Panc1 (cell line): Measurements from ENCODE around the gene OTOA. TPM values are rescaled to one million over a fixed set of nuclear protein-coding genes. Genes with fewer than 3 reads are reported as not detected.

ENCODE experiments used
- ATAC-seq: fragments of 200-7000 bp; cut with Tn5 transposase; 2 replicates; pipeline ENCODE4 v1.9.1; 2020; ENCODE audit warnings: mild to moderate bottlenecking, moderate library complexity
- BruUV-seq: library from RNA; stranded (reverse); fragments of 400-500 nt; replicated peaks from 2 replicates; lab custom pipeline; 2021; lab: Mats Ljungman, UMichigan
- CTCF ChIA-PET: fragments of 300-600 bp; sonication (Branson Sonifier 250); formaldehyde crosslinking; loops from one replicate; lab custom pipeline; 2022; ENCODE audit warnings: antibody characterized with exemption; lab: Charles Lee
- POLR2A ChIA-PET: fragments of 300-600 bp; sonication (Branson Sonifier 250); formaldehyde crosslinking; loops from one replicate; lab custom pipeline; 2022; ENCODE audit warnings: antibody characterized with exemption; lab: Charles Lee
- DNase-seq: peaks from one replicate; pipeline ENCODE4 v3.0.0-alpha.2; 2010; ENCODE audit warnings: low read depth, low spot score
- H3K27ac ChIP-seq: 2 replicates; pipeline ENCODE4 v1.5.1; 2011; ENCODE audit warnings: mild to moderate bottlenecking, low read length, inconsistent platforms
- H3K27me3 ChIP-seq: fragments of 200-500 bp; sonication (Bioruptor generic); 2 replicates; pipeline ENCODE4 v1.6.0; 2014; ENCODE audit warnings: low read length, inconsistent platforms; ENCODE audit not compliant: control insufficient read depth, insufficient read depth
- H3K36me3 ChIP-seq: fragments of 200-500 bp; sonication (Bioruptor generic); 2 replicates; pipeline ENCODE4 v1.5.1; 2014; ENCODE audit warnings: inconsistent platforms, mild to moderate bottlenecking, low read length, moderate library complexity; ENCODE audit not compliant: control insufficient read depth, insufficient read depth
- H3K4me1 ChIP-seq: 2 replicates; pipeline ENCODE4 v1.5.1; 2011; ENCODE audit warnings: inconsistent platforms, mild to moderate bottlenecking, low read length, moderate library complexity; ENCODE audit not compliant: control insufficient read depth, insufficient read depth
- H3K4me3 ChIP-seq, 2 experiments: 2 replicates each; pipeline ENCODE4 v1.5.1; 2011 to 2012; ENCODE audit warnings: low read depth in 2 of 2, low read length in 2 of 2, mild to moderate bottlenecking in 2 of 2, inconsistent platforms in 1 of 2, moderate library complexity in 1 of 2
- H3K9me3 ChIP-seq: fragments of 200-500 bp; sonication (Bioruptor generic); 2 replicates; pipeline ENCODE4 v1.5.1; 2014; ENCODE audit warnings: low read depth, mild to moderate bottlenecking, inconsistent platforms, low read length, moderate library complexity; ENCODE audit not compliant: control insufficient read depth, insufficient read depth
- POLR2AphosphoS5 ChIP-seq: IDR thresholded peaks from 2 replicates; pipeline ENCODE4 v1.6.1; 2012; ENCODE audit warnings: mild to moderate bottlenecking, low read depth, low read length, moderate library complexity
- SIN3A ChIP-seq: IDR thresholded peaks from 2 replicates; pipeline ENCODE4 v1.6.1; 2012; ENCODE audit warnings: low read depth, mild to moderate bottlenecking, low read length, moderate library complexity, borderline replicate concordance; ENCODE audit not compliant: insufficient read depth
- TCF7L2 ChIP-seq: IDR thresholded peaks from 2 replicates; pipeline ENCODE4 v1.6.1; 2011; ENCODE audit warnings: mild to moderate bottlenecking, low read depth, low read length, inconsistent platforms
- in situ Hi-C: cut with HindIII; loops from 2 replicates; pipeline ENCODE4 v1.10.0; 2016; ENCODE audit warnings: low sequenced_read_pairs, low pct_unique_long_range_greater_than_20kb
- intact Hi-C: fragments of 100-400 bp; cut with micrococcal nuclease; formaldehyde crosslinking; loops from one replicate; pipeline ENCODE4 v1.10.0; 2022; ENCODE audit not compliant: unreplicated experiment
- total RNA-seq: library from RNA; stranded (reverse); gene quantifications from one replicate; pipeline ENCODE4 v1.2.1, GENCODE V29; 2021; ENCODE audit not compliant: unreplicated experiment
- TF ChIP-seq, protein P1 (sequence below), 2 experiments: IDR thresholded peaks; 2 replicates each; pipeline ENCODE4 v1.6.1; 2011 to 2012; ENCODE audit warnings: low read depth in 2 of 2, control low read depth in 1 of 2, low read length in 1 of 2, mild to moderate bottlenecking in 1 of 2, moderate library complexity in 1 of 2; ENCODE audit not compliant: insufficient read depth in 1 of 2
- TF ChIP-seq, protein P2 (sequence below): fragments of 450-650 bp; IDR thresholded peaks from 2 replicates; pipeline ENCODE4 v1.5.1; 2017; ENCODE audit warnings: mild to moderate bottlenecking

OTOA gene
- total RNA-seq, 1 experiment from 2014 or later, result not detected

DNA sequence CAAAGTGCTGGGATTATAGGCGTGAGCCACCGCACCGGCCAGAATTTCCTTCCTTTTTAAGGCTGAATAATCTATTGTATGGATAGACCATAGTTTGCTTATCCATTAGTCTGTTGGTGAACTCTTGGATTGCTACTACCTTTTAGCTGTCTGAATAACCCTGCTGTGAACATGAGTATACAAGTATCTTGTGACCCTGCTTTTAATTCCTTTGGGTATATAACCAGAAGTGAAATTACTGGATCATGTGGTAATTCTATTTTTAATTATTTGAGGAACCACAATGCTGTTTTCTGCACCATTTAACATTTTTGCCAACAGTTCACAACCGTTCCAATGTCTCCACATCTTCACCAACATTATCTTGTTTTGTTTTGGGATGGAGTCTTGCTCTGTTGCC, 4.6 kb upstream of the OTOA start:
- DNase-seq, result no peak
- CTCF ChIA-PET, result interaction anchor here (1.0 kb wide), 1 partner anchor 49 kb away, joined by 11 read pairs; no protein-coding TSS in a partner anchor
- TF ChIP-seq, protein P1, sequence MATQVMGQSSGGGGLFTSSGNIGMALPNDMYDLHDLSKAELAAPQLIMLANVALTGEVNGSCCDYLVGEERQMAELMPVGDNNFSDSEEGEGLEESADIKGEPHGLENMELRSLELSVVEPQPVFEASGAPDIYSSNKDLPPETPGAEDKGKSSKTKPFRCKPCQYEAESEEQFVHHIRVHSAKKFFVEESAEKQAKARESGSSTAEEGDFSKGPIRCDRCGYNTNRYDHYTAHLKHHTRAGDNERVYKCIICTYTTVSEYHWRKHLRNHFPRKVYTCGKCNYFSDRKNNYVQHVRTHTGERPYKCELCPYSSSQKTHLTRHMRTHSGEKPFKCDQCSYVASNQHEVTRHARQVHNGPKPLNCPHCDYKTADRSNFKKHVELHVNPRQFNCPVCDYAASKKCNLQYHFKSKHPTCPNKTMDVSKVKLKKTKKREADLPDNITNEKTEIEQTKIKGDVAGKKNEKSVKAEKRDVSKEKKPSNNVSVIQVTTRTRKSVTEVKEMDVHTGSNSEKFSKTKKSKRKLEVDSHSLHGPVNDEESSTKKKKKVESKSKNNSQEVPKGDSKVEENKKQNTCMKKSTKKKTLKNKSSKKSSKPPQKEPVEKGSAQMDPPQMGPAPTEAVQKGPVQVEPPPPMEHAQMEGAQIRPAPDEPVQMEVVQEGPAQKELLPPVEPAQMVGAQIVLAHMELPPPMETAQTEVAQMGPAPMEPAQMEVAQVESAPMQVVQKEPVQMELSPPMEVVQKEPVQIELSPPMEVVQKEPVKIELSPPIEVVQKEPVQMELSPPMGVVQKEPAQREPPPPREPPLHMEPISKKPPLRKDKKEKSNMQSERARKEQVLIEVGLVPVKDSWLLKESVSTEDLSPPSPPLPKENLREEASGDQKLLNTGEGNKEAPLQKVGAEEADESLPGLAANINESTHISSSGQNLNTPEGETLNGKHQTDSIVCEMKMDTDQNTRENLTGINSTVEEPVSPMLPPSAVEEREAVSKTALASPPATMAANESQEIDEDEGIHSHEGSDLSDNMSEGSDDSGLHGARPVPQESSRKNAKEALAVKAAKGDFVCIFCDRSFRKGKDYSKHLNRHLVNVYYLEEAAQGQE (IDR thresholded peaks at IDR 0.05; ENCODE audit: insufficient read depth in 1 of 2, low read depth in 2 of 2, low read length in 1 of 2), result no peak
- TF ChIP-seq TCF7L2 (no peak), POLR2AphosphoS5 (no peak), SIN3A (no peak)
- TF ChIP-seq, protein P2, sequence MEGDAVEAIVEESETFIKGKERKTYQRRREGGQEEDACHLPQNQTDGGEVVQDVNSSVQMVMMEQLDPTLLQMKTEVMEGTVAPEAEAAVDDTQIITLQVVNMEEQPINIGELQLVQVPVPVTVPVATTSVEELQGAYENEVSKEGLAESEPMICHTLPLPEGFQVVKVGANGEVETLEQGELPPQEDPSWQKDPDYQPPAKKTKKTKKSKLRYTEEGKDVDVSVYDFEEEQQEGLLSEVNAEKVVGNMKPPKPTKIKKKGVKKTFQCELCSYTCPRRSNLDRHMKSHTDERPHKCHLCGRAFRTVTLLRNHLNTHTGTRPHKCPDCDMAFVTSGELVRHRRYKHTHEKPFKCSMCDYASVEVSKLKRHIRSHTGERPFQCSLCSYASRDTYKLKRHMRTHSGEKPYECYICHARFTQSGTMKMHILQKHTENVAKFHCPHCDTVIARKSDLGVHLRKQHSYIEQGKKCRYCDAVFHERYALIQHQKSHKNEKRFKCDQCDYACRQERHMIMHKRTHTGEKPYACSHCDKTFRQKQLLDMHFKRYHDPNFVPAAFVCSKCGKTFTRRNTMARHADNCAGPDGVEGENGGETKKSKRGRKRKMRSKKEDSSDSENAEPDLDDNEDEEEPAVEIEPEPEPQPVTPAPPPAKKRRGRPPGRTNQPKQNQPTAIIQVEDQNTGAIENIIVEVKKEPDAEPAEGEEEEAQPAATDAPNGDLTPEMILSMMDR, result no peak
- H3K4me3 ChIP-seq, result no peak overlapping the region
- ATAC-seq, result no peak
- no peaks in the 10 kb centered on the region for H3K27me3 ChIP-seq
- in situ Hi-C loops (no loop called here), intact Hi-C loops (no loop called here)
- no peaks in the 10 kb centered on the region for H3K9me3 ChIP-seq
- POLR2A ChIA-PET, result no interaction called here
- BruUV-seq, result no TSS peak
- no peaks in the 10 kb centered on the region for H3K4me1 ChIP-seq
- H3K36me3 ChIP-seq, result no peaks in the 10 kb centered on the region
- no peak overlapping the region for H3K27ac ChIP-seq

DNA sequence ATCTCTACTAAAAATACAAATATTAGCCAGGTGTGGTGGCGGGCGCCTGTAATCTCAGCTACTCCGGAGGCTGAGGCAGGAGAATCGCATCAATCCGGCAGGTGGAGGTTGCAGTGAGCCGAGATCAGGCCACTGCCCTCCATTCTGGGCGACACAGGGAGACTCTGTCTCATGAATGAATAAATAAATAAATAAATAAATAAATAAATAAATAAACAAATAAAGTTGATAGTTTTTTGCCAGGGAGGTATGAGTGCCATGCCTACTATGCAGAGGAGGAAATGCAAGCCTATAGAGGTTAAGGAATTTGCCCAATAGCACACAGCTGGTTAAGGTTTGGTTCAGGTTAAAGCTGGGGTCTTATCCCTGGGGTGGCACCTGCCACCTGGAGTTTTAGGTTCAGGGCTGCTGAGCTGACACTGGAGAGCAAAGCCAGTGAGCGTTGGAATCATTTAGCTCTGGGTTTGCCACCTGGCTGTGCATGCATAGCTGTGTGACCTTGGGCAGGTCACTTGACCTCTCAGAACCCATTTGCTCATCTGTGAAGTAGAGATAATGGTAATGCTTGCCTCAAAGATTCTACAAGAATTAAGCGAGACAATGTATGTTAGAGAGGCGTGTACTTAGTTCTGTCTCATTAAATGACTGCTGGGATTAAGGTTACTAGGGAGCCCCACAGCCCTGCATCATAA, 1.2 kb downstream of the OTOA start:
- no peak overlapping the region for H3K27ac ChIP-seq
- no peaks in the 10 kb centered on the region for H3K27me3 ChIP-seq
- no peak for DNase-seq
- no peaks in the 10 kb centered on the region for H3K4me1 ChIP-seq
- intact Hi-C loops (no loop called here), in situ Hi-C loops (no loop called here)
- no peaks in the 10 kb centered on the region for H3K36me3 ChIP-seq
- ChIA-PET CTCF (no interaction called here), POLR2A (no interaction called here)
- H3K4me3 ChIP-seq, result no peak overlapping the region
- ATAC-seq, result no peak
- no peaks in the 10 kb centered on the region for H3K9me3 ChIP-seq
- TF ChIP-seq TCF7L2, result no peak
- no peak for TF ChIP-seq POLR2AphosphoS5
- TF ChIP-seq SIN3A, result no peak
- TF ChIP-seq, protein P1 (IDR thresholded peaks at IDR 0.05; ENCODE audit: insufficient read depth in 1 of 2, low read depth in 2 of 2, low read length in 1 of 2), result no peak
- TF ChIP-seq, protein P2, result no peak
- no TSS peak for BruUV-seq
